RWPE1 (cell line): Measurements from ENCODE around the gene MCHR1.
"Not testable (repeated sequence)": the region's sequence is repeated elsewhere in the genome, so short reads cannot be mapped to it uniquely, and the experiment has no call there.

Source experiments
- CTCF ChIA-PET: fragments of 350-600 bp; sonication (Branson Sonifier 250); formaldehyde crosslinking; extraction: SDS; loops from one replicate; lab custom pipeline; 2021; lab: Yijun Ruan, JAX
- POLR2A ChIA-PET: fragments of 400-600 bp; formaldehyde crosslinking; extraction: SDS; loops from one replicate; lab custom pipeline; 2020; ENCODE audit warnings: antibody characterized with exemption; ENCODE audit not compliant: low non-redundant PET; lab: Yijun Ruan, JAX
- DNase-seq: peaks from one replicate; pipeline ENCODE4 v3.0.0; 2012; ENCODE audit warnings: low spot score
- H3K27ac ChIP-seq: fragments of 450-650 bp; 2 replicates; pipeline ENCODE4 v1.5.1; 2017
- TF ChIP-seq, protein P1 (sequence below): fragments of 450-650 bp; conservative IDR thresholded peaks from 2 replicates; pipeline ENCODE4 v1.5.1; 2017; ENCODE audit warnings: low read depth, mild to moderate bottlenecking

Gene MCHR1

DNA sequence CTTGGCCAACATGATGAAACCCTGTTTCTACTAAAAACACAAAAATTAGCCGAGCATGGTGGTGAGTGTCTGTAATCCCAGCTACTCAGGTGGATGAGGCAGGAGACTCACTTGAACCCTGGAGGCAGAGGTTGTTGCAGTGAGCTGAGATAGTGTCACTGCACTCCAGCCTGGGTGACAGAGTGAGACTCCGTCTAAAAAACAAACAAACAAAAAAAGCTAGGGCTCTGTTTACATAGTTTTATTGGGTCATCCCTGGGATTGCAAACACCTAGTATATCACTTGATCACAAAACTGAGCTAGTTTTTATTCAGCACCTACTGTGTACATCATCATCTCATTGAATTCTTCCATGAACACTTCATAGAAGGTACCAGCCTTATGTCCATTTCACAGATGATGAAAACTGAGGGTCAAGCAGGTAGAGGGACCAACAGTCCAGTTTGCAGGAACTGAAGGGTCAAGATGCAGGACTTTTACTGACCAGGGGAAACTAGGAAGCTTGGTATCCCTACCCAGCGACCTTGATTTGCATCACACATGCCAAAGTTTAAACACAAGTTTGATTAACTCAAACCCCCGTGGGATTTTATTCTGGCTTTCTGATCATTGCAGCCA is 33.6 kb upstream of the MCHR1 start:
- ChIA-PET CTCF (interaction anchor here (0.8 to 2.1 kb wide), 2 partner anchors 208 to 209 kb away, joined by 3 to 7 read pairs; no protein-coding TSS in a partner anchor), POLR2A (no interaction called here)
- H3K27ac ChIP-seq = peak overlapping the region; percentile 70
- DNase-seq = no peak
- TF ChIP-seq, protein P1, sequence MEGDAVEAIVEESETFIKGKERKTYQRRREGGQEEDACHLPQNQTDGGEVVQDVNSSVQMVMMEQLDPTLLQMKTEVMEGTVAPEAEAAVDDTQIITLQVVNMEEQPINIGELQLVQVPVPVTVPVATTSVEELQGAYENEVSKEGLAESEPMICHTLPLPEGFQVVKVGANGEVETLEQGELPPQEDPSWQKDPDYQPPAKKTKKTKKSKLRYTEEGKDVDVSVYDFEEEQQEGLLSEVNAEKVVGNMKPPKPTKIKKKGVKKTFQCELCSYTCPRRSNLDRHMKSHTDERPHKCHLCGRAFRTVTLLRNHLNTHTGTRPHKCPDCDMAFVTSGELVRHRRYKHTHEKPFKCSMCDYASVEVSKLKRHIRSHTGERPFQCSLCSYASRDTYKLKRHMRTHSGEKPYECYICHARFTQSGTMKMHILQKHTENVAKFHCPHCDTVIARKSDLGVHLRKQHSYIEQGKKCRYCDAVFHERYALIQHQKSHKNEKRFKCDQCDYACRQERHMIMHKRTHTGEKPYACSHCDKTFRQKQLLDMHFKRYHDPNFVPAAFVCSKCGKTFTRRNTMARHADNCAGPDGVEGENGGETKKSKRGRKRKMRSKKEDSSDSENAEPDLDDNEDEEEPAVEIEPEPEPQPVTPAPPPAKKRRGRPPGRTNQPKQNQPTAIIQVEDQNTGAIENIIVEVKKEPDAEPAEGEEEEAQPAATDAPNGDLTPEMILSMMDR = no peak

DNA sequence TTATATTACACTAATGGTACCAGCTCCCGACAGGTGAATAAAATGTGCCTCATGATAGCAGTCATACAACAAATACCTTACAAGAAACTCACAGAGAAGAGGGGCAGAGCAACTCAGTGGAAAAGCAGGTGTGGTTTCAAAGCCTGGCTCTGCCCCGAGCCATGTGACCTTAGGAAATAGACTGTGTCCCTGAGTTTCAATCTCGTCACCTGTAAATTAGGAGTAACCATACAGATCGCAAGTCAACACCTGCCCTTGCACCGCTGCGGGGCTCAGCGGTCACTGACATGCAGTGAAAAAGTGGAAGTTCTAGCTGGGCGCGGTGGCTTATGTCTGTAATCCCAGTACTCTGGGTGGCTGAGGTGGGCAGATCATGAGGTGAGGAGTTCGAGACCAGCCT is 30.9 kb upstream of the MCHR1 start:
- TF ChIP-seq, protein P1 = no peak
- ChIA-PET CTCF (interaction anchor here (0.6 to 1.0 kb wide), 3 partner anchors 16 to 250 kb away, joined by 3 to 7 read pairs (median 6); no protein-coding TSS in a partner anchor), POLR2A (no interaction called here)
- DNase-seq = no peak
- H3K27ac ChIP-seq = no peak overlapping the region

DNA sequence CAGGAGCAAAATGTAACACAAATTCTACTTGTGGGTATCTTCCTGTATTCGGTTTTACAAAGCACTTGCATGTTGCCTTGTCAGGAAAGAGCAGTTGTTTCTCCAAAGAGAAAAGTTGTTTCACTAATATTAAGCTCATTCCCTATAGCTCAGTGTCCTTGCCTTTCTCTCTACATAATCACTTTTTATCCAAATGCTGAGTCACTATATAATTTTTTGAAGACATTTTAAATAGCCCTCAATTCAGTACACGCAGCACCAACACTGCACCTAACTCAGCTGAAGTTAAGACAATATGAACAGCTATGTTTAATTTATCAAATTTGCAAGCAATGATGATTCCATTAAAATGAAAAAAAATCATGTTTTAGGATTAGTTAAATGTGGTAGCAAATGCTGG is 28.2 kb upstream of the MCHR1 start:
- CTCF ChIA-PET = no interaction called here

DNA sequence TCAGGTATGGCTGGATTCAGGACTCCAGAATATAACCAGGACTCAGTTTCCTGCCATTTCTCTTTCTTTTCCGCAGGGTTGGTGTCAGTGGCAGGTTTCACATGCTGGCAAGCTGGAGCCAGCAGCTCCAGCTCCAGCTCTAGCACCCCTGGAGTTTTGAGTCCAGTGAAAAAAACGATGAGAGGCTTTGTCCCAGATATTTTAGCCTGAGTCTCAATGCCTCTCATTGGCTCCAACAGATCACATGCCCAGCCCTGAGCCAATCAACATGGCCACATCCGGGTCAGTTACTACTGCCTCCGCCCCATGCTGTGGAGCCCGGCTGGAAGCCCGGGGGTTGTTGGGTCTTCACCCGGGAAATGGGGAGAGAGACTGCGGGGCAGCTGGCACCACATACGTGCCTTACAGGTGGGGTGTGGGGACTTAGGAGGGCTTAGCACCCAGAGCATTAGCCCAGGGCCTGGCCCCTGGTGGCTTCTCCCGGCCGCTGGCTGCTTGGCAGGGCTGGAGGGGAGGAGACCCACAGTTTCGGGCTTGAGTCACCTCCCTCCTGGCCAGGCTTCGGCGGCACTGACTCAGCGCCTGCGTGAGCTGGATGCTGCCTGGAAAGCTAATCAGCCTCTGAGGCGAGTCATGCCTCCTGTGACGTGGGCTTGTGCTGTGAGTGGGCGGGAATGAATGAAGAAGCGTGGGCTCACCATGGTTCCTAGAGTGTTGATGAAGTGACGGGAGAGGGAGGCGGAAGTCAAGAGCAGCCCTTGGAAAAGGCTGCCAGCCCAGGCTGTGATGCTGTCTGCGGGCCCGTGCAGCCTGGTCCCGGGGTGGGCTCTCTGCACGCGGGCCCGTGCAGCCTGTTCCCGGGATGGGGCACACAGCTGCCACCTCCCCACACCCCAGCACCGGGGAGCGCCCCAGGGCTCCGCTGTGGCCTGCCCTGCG is 27.5 kb upstream of the MCHR1 start:
- TF ChIP-seq, protein P1 = no peak
- peak overlapping the region; percentile 99 for H3K27ac ChIP-seq
- POLR2A ChIA-PET = interaction anchor here (0.6 kb wide), 2 partner anchors 140 to 221 kb away, joined by 3 read pairs; no protein-coding TSS in a partner anchor
- CTCF ChIA-PET = no interaction called here
- peak; percentile 90 for DNase-seq

More for the DNA sequence above, 28.2 kb upstream of the MCHR1 start:
- POLR2A ChIA-PET = no interaction called here
- peak overlapping the region; percentile 99 for H3K27ac ChIP-seq
- TF ChIP-seq, protein P1 = no peak
- DNase-seq = no peak

DNA sequence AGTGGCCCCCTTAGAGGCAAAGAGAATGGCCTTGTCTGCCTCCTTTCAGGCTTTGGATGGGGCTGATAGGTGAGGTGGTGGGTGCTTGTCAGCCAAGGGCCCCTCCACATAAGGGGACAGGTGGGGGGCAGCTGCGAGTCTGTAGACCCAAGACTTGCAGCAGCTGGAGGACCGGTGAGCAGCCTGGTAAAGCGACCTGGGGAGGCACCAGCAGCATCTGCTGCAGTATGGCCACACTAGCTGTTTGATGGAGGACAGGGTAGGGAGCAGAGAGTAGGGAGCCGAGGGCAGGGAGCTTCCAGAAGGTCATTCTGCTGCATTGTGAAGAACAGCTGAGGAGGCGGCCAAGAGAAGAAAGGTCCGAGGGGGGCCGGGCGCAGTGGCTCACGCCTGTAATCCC is 25.9 kb upstream of the MCHR1 start:
- no peak for DNase-seq
- TF ChIP-seq, protein P1 = no peak
- ChIA-PET POLR2A (no interaction called here), CTCF (interaction anchor here (0.6 kb wide), 1 partner anchor 88 kb away, joined by 3 read pairs; no protein-coding TSS in a partner anchor)
- peak overlapping the region; percentile 99 for H3K27ac ChIP-seq

DNA sequence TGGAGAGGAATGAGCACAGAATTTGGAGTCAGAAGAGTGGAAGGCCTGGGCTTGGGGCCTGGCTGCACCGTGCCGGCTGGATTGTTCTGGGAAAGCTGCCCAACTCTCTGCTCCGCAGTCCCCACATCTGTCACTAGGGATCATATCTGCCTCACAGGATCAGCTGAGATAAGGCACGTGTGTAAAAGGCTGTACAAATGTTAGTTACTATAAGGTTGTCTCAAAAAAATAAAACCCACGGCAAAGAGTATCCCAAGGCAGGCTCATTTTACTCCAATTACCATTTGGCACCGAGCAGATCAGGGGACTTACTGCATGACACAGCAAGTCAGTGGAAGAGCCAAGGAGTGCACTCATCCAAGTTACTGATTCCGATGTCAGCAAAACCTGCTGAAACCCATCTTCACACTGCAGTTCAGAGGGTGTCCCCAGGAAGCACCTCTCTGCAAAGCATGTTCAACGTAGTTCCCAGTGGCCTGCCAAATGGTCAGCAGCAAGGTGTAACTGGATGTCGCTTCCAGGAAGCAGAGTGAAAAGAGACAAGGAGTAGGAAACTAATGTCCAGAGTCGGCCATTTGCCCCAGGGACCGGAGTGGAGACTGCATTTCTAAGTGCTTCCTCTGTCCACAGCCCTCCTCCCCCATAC is 24.6 kb upstream of the MCHR1 start:
- TF ChIP-seq, protein P1 = peak; percentile 22; the same call in 1 of the 2 replicates
- H3K27ac ChIP-seq = peak overlapping the region; percentile 99
- CTCF ChIA-PET = no interaction called here
- POLR2A ChIA-PET = no interaction called here
- DNase-seq = peak; percentile 14

DNA sequence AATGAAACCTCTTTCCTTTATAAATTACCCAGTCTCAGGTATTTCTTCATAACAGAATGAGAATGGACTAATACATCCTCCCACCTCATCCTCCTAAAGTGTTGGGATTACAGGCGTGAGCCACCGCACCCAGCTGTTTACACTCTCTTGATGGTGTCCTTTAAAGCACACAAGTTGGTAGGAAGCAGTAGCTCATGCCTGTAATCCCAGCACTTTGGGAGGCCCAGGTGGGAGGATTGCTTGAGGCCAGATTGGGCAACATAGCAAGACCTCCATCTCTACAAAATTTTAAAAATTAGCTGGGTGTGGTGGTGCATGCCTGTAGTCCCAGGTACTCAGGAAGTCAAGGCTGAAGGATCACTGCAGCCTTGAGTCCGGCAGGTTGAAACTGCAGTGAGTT is 23.3 kb upstream of the MCHR1 start:
- POLR2A ChIA-PET, DNase-seq, H3K27ac ChIP-seq, CTCF ChIA-PET: not testable (repeated sequence)

DNA sequence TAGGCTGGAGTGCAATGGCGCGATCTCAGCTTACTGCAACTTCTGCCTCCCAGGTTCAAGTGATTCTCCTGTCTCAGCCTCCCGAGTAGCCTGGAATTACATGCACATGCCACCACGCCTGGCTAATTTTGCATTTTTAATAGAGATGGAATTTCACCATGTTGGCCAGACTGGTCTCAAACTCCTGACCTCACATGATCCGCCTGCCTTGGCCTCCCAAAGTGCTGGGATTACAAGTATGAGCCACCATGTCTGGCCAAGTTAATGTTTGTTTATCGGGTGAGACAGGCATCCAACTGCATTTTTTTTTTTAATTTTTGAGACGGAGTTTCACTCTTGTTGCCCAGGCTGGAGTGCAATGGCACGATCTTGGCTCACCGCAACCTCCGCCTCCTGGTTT is 22.6 kb upstream of the MCHR1 start:
- CTCF ChIA-PET, POLR2A ChIA-PET, H3K27ac ChIP-seq, DNase-seq: not testable (repeated sequence)
